GM20000 (cell line): ENCODE data around the gene SDHAF3.
A peak's percentile ranks its signal among the peaks of the same experiment; 100 is the strongest.

Source experiments
- DNase-seq: peaks from one replicate; pipeline ENCODE4 v3.0.0; 2012; ENCODE audit warnings: low spot score
- TF ChIP-seq, protein P1 (sequence below): IDR thresholded peaks from 2 replicates; pipeline ENCODE4 v1.5.1; 2012; ENCODE audit warnings: mild to moderate bottlenecking, control low read depth; ENCODE audit errors: extremely low read depth, missing control alignments

Gene SDHAF3

DNA sequence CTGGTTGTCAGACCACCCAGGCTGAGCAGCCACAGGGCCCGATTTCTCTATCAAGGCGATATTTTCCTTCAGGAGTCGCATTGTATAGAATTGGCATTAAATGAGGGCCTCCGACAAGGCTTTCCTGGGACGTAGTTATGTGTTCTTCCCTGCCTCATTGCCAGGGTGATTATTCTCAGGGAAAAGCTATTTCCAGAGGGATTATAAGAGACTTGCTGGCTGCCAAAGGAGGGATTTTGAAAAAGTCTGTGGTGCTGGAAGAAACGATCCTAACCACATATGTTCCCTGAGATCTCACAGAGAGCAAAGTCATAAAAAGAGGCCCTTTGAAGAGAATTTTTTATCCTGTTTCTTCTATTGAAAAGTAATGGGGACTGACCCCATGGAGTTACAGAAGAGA is 27.7 kb upstream of the SDHAF3 start:
- TF ChIP-seq, protein P1, sequence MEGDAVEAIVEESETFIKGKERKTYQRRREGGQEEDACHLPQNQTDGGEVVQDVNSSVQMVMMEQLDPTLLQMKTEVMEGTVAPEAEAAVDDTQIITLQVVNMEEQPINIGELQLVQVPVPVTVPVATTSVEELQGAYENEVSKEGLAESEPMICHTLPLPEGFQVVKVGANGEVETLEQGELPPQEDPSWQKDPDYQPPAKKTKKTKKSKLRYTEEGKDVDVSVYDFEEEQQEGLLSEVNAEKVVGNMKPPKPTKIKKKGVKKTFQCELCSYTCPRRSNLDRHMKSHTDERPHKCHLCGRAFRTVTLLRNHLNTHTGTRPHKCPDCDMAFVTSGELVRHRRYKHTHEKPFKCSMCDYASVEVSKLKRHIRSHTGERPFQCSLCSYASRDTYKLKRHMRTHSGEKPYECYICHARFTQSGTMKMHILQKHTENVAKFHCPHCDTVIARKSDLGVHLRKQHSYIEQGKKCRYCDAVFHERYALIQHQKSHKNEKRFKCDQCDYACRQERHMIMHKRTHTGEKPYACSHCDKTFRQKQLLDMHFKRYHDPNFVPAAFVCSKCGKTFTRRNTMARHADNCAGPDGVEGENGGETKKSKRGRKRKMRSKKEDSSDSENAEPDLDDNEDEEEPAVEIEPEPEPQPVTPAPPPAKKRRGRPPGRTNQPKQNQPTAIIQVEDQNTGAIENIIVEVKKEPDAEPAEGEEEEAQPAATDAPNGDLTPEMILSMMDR: no peak
- no peak for DNase-seq

DNA sequence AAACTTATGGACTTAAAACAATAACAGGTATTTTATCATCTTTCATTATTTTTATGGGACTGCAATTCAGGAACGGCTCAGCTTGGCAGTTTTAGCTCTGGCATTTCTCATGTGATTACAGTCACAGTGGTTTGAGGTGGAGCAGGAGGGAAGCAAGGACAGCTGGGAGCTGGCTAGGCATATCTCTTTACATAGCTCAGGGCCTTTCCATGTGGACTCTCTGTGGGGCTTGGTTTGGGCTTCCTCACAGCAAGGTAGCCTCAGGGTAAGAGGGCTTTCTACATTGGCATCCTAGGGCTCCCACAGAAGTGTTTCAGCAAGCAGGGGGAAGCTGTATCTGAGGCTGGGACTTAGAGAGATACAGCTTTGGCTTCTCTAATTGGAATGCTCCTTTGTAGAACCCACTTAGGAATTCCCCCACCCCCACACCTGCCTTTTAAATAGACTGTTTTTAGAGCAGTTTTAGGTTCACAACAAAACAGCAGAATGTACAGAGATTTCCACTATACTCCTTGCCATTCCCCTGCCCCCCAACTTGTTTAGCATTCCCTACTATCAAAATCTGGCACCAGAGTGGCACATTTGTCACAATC is 26.6 kb upstream of the SDHAF3 start:
- no peak for DNase-seq
- TF ChIP-seq, protein P1: no peak

- TF ChIP-seq, protein P1: no peak
- DNase-seq: no peak
Observed at GRCh38 chr7:97094284-97094930, 23.1 kb upstream of the SDHAF3 start.

DNA sequence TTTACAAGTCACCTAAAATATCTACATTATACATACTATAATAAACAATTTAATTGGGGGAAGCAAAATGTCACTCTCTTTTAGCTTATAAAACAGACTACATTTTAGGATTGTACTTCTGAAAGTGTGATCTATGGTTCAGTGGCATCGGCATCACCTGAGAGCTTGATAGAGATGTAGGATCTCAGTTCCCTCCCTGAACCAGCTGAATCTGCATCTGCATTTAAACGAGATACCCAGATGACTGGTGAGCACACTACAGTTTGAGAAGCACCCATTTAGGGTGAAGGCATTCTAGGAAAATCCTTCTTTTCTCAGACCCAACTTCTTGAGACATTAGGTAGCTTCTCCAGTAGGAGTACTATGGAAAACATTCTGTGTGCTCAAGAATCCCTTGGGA is 21.5 kb upstream of the SDHAF3 start:
- TF ChIP-seq, protein P1: no peak
- DNase-seq: no peak

- TF ChIP-seq, protein P1: no peak
- DNase-seq: no peak
Observed at GRCh38 chr7:97096661-97097060, 20.8 kb upstream of the SDHAF3 start.

- TF ChIP-seq, protein P1: peak; percentile 71
- DNase-seq: peak; percentile 71
Observed at GRCh38 chr7:97104719-97105238, 12.7 kb upstream of the SDHAF3 start.

- TF ChIP-seq, protein P1: no peak
- DNase-seq: no peak
Observed at GRCh38 chr7:97107192-97107800, 10.2 kb upstream of the SDHAF3 start.
